ENCODE measurements around the gene NEK5.
"Not testable (repeated sequence)": the region's sequence is repeated elsewhere in the genome, so short reads cannot be mapped to it uniquely, and the experiment has no call there.

Gene NEK5

DNA sequence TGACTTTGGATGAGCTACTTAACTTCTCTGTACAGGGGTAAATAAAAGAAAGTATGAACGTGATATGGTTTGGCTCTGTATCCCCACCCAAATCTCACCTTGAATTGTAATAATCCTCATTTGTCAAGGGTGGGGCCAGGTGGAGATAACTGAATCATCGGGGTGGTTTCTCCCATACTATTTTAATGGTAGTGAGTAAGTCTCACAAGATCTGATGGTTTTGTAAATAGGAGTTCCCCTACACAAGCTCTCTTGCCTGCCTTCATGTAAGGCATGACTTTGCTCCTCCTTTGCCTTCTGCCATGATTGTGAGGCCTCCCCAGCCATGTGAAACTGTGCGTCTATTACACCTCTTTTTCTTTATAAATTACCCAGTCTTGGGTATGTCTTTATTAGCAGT is 43.9 kb downstream of the NEK5 start:
- not testable (repeated sequence) for H3K27ac Mint-ChIP-seq; H3K36me3 Mint-ChIP-seq (ENCODE audit: insufficient read depth); DNase-seq; ATAC-seq (replicated peaks); H3K4me3 Mint-ChIP-seq; H3K4me1 Mint-ChIP-seq (ENCODE audit: low read depth in 2 of 2); H3K9me3 Mint-ChIP-seq
- peaks cover 31 to 40% of the 10 kb centered on the region in 2 donors for H3K27me3 Mint-ChIP-seq

DNA sequence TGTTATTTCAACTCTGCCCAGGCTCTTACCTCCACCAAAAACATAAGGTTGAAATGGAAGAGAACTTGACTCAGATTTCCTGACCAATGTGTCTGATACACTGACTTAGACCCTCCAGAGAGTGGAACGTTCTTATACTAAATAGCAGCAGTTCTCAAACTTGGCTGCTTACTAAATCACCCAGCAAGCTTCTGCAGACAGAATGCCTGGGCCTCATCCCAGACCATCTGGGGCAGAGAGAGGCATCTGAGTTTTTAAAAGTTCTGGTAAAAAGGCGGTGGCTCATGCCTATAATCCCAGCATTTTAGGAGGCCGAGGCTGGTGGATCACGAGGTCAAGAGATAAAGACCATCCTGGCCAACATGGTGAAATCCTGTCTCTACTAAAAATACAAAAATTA is 46.3 kb downstream of the NEK5 start:
- DNase-seq (no peak), ATAC-seq (replicated peaks) (no peak)
- Mint-ChIP-seq H3K36me3 (ENCODE audit: insufficient read depth) (no peaks in the 10 kb centered on the region), H3K4me1 (ENCODE audit: low read depth in 2 of 2) (no peaks in the 10 kb centered on the region), H3K4me3 (no peak overlapping the region), H3K27me3 (peaks cover 21 to 28% of the 10 kb centered on the region in 2 donors), H3K27ac (no peak overlapping the region), H3K9me3 (no peaks in the 10 kb centered on the region)

DNA sequence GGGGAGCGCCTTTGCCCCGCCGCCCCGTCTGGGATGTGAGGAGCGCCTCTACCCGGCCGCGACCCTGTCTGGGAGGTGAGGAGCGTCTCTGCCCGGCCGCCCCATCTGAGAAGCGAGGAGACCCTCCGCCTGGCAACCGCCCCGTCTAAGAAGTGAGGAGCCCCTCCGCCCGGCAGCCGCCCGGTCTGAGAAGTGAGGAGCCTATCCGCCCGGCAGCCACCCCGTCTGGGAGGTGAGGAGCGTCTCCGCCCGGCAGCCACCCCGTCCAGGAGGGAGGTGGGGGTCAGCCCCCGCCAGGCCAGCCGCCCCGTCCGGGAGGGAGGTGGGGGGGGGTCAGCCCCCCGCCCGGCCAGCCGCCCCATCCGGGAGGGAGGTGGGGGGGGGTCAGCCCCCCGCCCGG is 49.0 kb downstream of the NEK5 start:
- peaks cover 29 to 32% of the 10 kb centered on the region in 2 donors for H3K27me3 Mint-ChIP-seq
- not testable (repeated sequence) for H3K9me3 Mint-ChIP-seq; H3K36me3 Mint-ChIP-seq (ENCODE audit: insufficient read depth); DNase-seq; ATAC-seq (replicated peaks); H3K4me1 Mint-ChIP-seq (ENCODE audit: low read depth in 2 of 2); H3K27ac Mint-ChIP-seq; H3K4me3 Mint-ChIP-seq

DNA sequence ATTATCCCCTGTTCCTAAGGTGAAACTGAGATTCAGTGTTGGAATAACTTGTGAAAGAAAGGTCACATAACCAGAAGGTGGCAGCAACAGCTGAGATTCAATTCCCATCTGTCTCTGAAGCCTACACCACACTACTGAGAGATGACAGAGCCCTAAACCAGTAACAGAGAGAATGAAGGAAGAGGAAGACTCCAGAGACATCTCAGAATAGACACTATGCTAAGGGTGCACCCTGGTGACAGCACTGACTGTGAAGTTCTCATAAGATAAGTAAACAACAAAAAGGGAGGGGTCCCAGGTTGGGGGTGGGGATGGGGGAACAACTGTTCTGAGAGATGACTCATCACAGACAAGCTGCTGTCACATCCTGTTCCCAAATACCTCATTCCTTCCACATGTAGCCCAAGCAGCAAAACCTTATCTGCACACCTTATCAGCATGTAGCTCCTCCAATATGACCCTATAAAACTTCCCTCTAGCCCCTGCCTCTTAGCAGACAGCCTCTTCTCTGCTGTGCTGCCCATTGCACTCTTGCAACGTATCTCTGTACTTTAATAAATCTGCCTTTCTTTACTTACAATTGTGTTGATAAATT is 57.8 kb downstream of the NEK5 start:
- no peak overlapping the region for H3K27ac Mint-ChIP-seq
- ATAC-seq (replicated peaks) (no peak), DNase-seq (no peak)
- H3K4me1 Mint-ChIP-seq (ENCODE audit: low read depth in 2 of 2) = no peaks in the 10 kb centered on the region
- no peaks in the 10 kb centered on the region for H3K36me3 Mint-ChIP-seq (ENCODE audit: insufficient read depth)
- H3K9me3 Mint-ChIP-seq = peaks cover 3 to 11% of the 10 kb centered on the region in 2 donors
- peaks cover 50 to 54% of the 10 kb centered on the region in 2 donors for H3K27me3 Mint-ChIP-seq
- H3K4me3 Mint-ChIP-seq = no peak overlapping the region

DNA sequence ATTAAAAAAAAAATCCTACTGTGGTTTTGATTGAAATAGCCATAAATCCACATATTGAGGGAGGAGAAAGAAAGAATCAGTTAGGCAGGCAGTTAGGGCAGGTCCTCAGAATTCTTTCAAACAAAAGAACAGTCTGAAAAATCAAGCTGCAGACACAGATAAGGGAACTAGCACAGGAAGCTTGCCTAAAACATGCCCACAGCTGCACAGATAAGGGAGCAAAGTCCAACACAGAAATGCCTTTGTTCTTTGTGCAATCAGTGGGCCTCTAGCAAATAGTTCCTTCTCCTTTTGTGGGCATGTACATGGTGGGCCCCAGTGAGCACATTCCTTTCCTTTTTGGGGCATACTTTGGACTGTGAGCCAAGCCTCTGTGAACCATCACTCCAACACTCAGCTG is 61.6 kb downstream of the NEK5 start:
- DNase-seq = no peak
- Mint-ChIP-seq H3K4me3 (no peak overlapping the region), H3K4me1 (ENCODE audit: low read depth in 2 of 2) (no peaks in the 10 kb centered on the region), H3K27me3 (peaks cover 30 to 34% of the 10 kb centered on the region in 2 donors), H3K36me3 (ENCODE audit: insufficient read depth) (no peaks in the 10 kb centered on the region), H3K9me3 (peaks cover 3 to 11% of the 10 kb centered on the region in 2 donors), H3K27ac (no peak overlapping the region)
- ATAC-seq (replicated peaks) = no peak

DNA sequence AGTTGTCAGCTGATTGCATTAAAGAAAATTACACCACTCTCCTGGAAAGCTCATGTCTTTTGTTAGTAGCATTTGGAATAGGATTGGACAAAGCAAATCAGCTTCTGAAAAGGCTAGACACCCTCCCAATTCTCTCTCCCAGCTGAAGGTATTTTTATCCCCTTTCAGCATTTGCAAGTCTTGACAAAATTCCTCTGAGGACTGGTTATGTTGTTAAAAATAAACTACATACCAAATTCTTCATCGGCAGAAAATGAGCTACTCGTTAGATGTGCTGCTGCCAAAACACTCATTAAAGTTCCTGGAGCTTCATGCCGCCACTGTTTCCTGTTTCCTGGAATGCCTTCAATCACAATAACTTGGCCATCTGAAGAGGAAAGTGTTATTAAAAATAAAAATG is 67.3 kb downstream of the NEK5 start:
- DNase-seq (no peak), ATAC-seq (replicated peaks) (no peak)
- Mint-ChIP-seq H3K27ac (no peak overlapping the region), H3K36me3 (ENCODE audit: insufficient read depth) (no peaks in the 10 kb centered on the region), H3K4me1 (ENCODE audit: low read depth in 2 of 2) (no peaks in the 10 kb centered on the region), H3K27me3 (no peaks in the 10 kb centered on the region), H3K4me3 (no peak overlapping the region), H3K9me3 (peaks cover 0 to 3% of the 10 kb centered on the region in 2 donors)

DNA sequence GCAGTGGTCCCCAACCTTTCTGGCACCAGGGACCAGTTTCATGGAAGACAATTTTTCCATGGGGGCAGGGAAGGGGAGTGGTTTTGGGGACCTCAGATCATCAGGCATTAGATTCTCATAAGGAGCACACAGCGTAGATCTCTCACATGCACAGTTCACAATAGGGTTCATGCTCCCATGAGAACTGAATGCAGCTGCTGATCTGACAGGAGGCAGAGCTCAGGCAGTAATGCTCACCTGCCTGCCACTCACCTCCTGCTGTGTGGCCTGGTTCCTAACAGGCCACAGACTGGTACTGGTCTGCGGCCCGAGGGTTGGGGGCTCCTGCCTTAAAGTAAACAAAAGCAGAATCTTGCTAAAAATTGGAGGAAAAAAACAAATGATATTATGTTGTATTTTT is 67.8 kb downstream of the NEK5 start:
- ATAC-seq (replicated peaks); H3K9me3 Mint-ChIP-seq; H3K27ac Mint-ChIP-seq; DNase-seq; H3K36me3 Mint-ChIP-seq (ENCODE audit: insufficient read depth); H3K4me3 Mint-ChIP-seq; H3K27me3 Mint-ChIP-seq; H3K4me1 Mint-ChIP-seq (ENCODE audit: low read depth in 2 of 2): not testable (repeated sequence)

DNA sequence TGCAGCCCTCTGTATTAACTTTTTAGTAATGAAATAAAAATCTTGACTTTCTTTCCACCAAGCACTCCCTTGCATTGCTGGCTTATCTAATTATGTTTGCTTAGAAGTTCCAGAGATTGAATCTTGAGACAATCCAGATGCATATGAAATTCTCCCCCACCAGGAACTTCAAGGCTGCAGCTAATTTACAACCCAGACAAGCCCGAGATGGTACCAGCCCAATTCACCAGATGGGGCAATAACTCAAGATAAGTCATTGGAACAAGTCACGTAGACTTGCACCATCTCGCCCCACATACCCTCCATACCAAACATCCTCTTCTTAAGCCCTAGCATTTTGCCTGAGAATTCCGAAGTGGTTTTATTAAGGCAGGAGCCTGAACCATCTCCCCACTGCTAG is 75.4 kb downstream of the NEK5 start:
- H3K9me3 Mint-ChIP-seq = no peaks in the 10 kb centered on the region
- no peak overlapping the region for H3K27ac Mint-ChIP-seq
- ATAC-seq (replicated peaks) (no peak), DNase-seq (no peak)
- H3K36me3 Mint-ChIP-seq (ENCODE audit: insufficient read depth) = no peaks in the 10 kb centered on the region
- H3K4me3 Mint-ChIP-seq = no peak overlapping the region
- no peaks in the 10 kb centered on the region for H3K27me3 Mint-ChIP-seq
- no peaks in the 10 kb centered on the region for H3K4me1 Mint-ChIP-seq (ENCODE audit: low read depth in 2 of 2)

DNA sequence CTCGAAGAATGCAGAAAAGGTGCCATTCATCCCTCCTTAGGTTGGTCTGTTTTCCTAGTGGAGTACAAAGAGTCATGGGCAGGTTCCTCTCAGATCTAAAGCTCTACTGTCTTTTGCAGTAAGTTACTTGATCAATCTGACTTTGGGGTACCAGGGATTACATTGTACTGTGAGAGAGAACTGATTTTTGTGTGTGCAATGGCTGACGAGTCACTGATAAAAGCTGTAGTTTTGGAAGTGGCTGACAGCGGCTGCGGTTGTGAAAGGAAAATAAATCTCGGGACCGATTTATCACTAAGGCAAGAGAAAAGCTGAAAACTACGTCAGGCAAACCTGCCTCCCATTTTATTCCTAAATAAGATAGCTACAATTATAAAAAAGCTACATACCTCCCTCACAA is 77.5 kb downstream of the NEK5 start:
- DNase-seq (no peak), ATAC-seq (replicated peaks) (no peak)
- Mint-ChIP-seq H3K4me3 (no peak overlapping the region), H3K9me3 (no peaks in the 10 kb centered on the region), H3K27ac (no peak overlapping the region), H3K27me3 (no peaks in the 10 kb centered on the region), H3K4me1 (ENCODE audit: low read depth in 2 of 2) (no peaks in the 10 kb centered on the region), H3K36me3 (ENCODE audit: insufficient read depth) (no peaks in the 10 kb centered on the region)

DNA sequence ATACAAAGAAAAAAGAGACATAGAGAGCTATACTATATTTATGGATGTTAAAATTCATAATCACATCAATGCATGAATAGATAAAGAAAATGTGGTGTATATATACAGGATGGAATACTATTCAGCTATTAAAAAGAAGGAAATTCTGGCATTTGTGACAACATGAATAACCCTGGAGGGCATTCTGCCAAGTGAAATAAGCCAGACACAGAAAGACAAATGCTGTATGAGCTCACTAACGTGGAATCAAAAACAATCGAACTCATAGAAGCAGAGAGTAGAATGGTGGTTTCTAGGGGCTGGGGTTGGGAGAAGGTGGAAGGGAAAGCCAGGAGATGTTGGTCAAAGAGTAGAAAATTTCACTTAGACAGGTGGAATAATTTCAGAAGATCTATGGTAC is 80.4 kb downstream of the NEK5 start:
- Mint-ChIP-seq H3K4me1 (ENCODE audit: low read depth in 2 of 2) (no peaks in the 10 kb centered on the region), H3K4me3 (no peak overlapping the region), H3K36me3 (ENCODE audit: insufficient read depth) (no peaks in the 10 kb centered on the region), H3K27ac (no peak overlapping the region), H3K9me3 (no peaks in the 10 kb centered on the region), H3K27me3 (no peaks in the 10 kb centered on the region)
- ATAC-seq (replicated peaks) (no peak), DNase-seq (no peak)

DNA sequence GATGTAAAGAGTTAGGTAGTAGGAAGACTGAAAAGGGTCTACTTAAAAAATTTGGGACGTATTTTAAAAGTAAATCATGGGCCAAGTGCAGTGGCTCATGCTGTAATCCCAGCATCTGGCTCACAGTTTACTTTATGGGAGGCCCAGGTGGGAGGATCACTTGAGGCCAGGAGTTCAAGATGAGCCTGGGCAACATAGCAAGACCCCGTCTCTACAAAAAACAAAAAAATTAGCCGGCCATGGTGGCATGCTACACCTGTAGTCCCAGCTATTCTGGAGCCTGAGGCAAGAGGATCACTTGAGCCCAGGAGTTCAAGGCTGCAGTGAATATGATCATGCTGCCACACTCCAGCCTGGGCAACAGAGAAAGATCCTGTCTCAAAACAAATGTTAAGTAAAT is 81.4 kb downstream of the NEK5 start:
- Mint-ChIP-seq H3K27me3 (no peaks in the 10 kb centered on the region), H3K9me3 (no peaks in the 10 kb centered on the region), H3K4me1 (ENCODE audit: low read depth in 2 of 2) (no peaks in the 10 kb centered on the region), H3K27ac (no peak overlapping the region), H3K4me3 (no peak overlapping the region), H3K36me3 (ENCODE audit: insufficient read depth) (no peaks in the 10 kb centered on the region)
- DNase-seq (no peak), ATAC-seq (replicated peaks) (no peak)

DNA sequence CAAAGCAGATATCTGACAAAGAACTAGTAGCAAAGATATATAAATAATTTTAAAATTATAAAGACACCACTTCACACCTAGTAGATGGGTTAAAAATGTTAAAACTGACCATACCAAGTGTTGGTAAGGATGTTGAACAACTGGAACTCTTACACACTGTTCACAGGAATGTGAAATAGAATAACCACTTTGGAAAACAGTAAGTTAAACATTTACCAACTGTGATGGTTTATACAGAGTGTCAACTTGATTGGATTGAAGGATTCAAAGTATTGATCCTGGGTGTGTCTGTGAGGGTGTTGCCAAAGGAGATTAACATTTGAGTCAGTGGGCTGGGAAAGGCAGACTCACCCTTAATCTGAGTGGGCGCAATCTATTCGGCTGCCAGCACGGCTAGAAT is 85.2 kb downstream of the NEK5 start:
- ATAC-seq (replicated peaks) = no peak
- H3K27ac Mint-ChIP-seq = no peak overlapping the region
- DNase-seq = no peak
- no peak overlapping the region for H3K4me3 Mint-ChIP-seq
- H3K27me3 Mint-ChIP-seq = no peaks in the 10 kb centered on the region
- peaks cover 0 to 4% of the 10 kb centered on the region in 2 donors for H3K4me1 Mint-ChIP-seq (ENCODE audit: low read depth in 2 of 2)
- H3K36me3 Mint-ChIP-seq (ENCODE audit: insufficient read depth) = no peaks in the 10 kb centered on the region
- H3K9me3 Mint-ChIP-seq = no peaks in the 10 kb centered on the region

DNA sequence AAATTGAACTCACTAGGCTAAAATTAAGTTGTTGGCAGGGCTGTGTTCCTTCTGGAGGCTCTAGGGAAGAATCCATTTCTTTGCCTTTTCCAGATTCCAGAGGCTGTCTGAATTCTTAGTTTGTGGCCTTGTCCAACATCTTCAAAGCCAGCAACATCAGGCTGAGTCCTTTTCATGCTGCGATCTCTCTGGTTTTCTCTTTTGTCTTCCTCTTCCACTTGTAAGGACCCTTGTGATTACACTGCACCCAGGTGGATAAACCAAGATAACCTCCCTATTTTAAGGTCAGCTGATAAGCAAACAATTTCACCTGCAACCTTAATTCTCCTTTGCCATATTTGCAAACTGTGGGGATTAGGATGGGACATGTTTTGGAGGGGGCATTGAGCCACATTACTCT is 92.8 kb downstream of the NEK5 start:
- H3K27ac Mint-ChIP-seq = no peak overlapping the region

DNA sequence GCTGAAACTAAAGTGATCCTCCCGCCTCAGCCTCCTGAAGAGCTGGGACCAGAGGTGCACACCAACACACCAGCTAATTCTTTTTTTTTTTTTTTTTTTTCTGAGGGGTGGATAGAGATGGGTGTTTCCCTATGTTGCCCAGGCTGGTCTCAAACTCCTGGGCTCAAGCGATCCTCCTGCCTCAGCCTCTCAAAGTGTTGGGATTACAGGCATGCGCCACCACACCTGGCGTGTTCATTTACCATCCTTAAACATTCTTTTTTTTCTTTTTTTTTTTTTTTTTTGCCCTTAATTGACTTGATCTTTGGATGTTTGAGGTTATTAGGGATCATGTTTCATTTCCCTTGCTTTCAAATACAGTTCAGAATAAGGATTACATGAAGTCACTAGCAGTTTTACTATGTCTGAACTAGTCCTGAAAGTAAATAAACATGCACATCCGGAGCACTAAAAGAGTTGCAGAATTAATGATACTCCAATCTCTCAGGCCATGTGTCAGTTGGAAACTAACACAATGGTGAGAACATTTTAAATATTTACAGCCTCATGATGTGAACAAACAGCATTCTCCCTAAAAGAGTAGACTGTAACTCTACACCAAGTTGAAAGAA is 94.2 kb downstream of the NEK5 start:
- peaks cover 0 to 5% of the 10 kb centered on the region in 2 donors for H3K9me3 Mint-ChIP-seq
- H3K36me3 Mint-ChIP-seq (ENCODE audit: insufficient read depth) = no peaks in the 10 kb centered on the region
- H3K4me3 Mint-ChIP-seq = no peak overlapping the region
- peaks cover 4 to 16% of the 10 kb centered on the region in 2 donors for H3K4me1 Mint-ChIP-seq (ENCODE audit: low read depth in 2 of 2)
- no peak for ATAC-seq (replicated peaks)
- DNase-seq = no peak
- H3K27me3 Mint-ChIP-seq = no peaks in the 10 kb centered on the region
- peak overlapping the region in 1 of 2 donors; percentile 78 for H3K27ac Mint-ChIP-seq

More for the DNA sequence above, 92.8 kb downstream of the NEK5 start:
- Mint-ChIP-seq H3K27me3 (no peaks in the 10 kb centered on the region), H3K4me3 (no peak overlapping the region), H3K36me3 (ENCODE audit: insufficient read depth) (no peaks in the 10 kb centered on the region), H3K9me3 (no peaks in the 10 kb centered on the region), H3K4me1 (ENCODE audit: low read depth in 2 of 2) (peaks cover 2 to 16% of the 10 kb centered on the region in 2 donors)
- ATAC-seq (replicated peaks) (no peak), DNase-seq (no peak)
